Central memory CD4-positive, alpha-beta T cell (primary cell): Measurements from ENCODE around the gene TRNP1.

Source experiments
- DNase-seq: peaks from one replicate; pipeline ENCODE4 v3.0.0; 2022

TRNP1 gene

GRCh38 chr1:27003745-27004470 is 10.4 kb downstream of the TRNP1 start:
- DNase-seq = no peak

- no peak for DNase-seq
Observed at GRCh38 chr1:27004471-27005165, 11.1 kb downstream of the TRNP1 start.

- DNase-seq = no peak
Observed at GRCh38 chr1:27005166-27005530, 11.7 kb downstream of the TRNP1 start.

GRCh38 chr1:27005648-27006496 is 12.4 kb downstream of the TRNP1 start:
- DNase-seq = no peak

- DNase-seq = no peak
Observed at GRCh38 chr1:27006683-27007082, 13.2 kb downstream of the TRNP1 start.

- no peak for DNase-seq
Observed at GRCh38 chr1:27007909-27008582, 14.6 kb downstream of the TRNP1 start.

- DNase-seq = no peak
Observed at GRCh38 chr1:27009601-27010197, 16.2 kb downstream of the TRNP1 start.

GRCh38 chr1:27010226-27010994 is 16.9 kb downstream of the TRNP1 start:
- DNase-seq = no peak

- no peak for DNase-seq
Observed at GRCh38 chr1:27011058-27011764, 17.7 kb downstream of the TRNP1 start.

GRCh38 chr1:27011976-27012563 is 18.6 kb downstream of the TRNP1 start:
- DNase-seq = no peak

- DNase-seq = no peak
Observed at GRCh38 chr1:27015260-27015659, 21.8 kb downstream of the TRNP1 start.

GRCh38 chr1:27016376-27016775 is 22.9 kb downstream of the TRNP1 start:
- DNase-seq = no peak

- no peak for DNase-seq
Observed at GRCh38 chr1:27017207-27017606, 23.7 kb downstream of the TRNP1 start.

- DNase-seq = no peak
Observed at GRCh38 chr1:27018316-27018715, 24.8 kb downstream of the TRNP1 start.

- DNase-seq = no peak
Observed at GRCh38 chr1:27021354-27022031, 28.0 kb downstream of the TRNP1 start.

GRCh38 chr1:27025718-27026117 is 32.2 kb downstream of the TRNP1 start:
- DNase-seq = no peak

- DNase-seq = no peak
Observed at GRCh38 chr1:27026621-27027574, 33.4 kb downstream of the TRNP1 start.

- DNase-seq = no peak
Observed at GRCh38 chr1:27027575-27028250, 34.2 kb downstream of the TRNP1 start.
